K562 (cell line): ENCODE results near the gene FAM83G. TPM values are rescaled to one million over a fixed set of nuclear protein-coding genes. Genes with fewer than 3 reads are reported as not detected.

Experiments
- ATAC-seq: fragments of 200-7000 bp; cut with Tn5 transposase; 3 replicates; pipeline ENCODE4 v1.9.1; 2020; ENCODE audit warnings: moderate library complexity
- BruUV-seq: library from RNA; stranded (reverse); fragments of 400-500 nt; replicated peaks from 2 replicates; lab custom pipeline; 2021; lab: Mats Ljungman, UMichigan
- CTCF ChIA-PET: fragments of 300-600 bp; formaldehyde crosslinking; extraction: SDS; loops from one replicate; lab custom pipeline; 2021; ENCODE audit warnings: low intra/inter-chr PET ratio; lab: Yijun Ruan, JAX
- POLR2A ChIA-PET: fragments of 300-600, 350-650 bp; sonication (Branson Sonifier 250); formaldehyde crosslinking; extraction: SDS; loops from one replicate; lab custom pipeline; 2021; ENCODE audit warnings: antibody characterized with exemption, inconsistent platforms; lab: Yijun Ruan, JAX
- DNase-seq, 4 experiments: peaks; one replicate each; pipeline versions ENCODE4 v3.0.0 to v3.0.0-alpha.2; 2011 to 2018; ENCODE audit warnings: low spot score in 3 of 4, mixed read lengths in 3 of 4; ENCODE audit errors: extremely low read depth in 1 of 4
- FAIRE-seq: peaks from 2 replicates; lab custom pipeline; 2011; peaks lifted over from hg19 to GRCh38; lab: Jason Lieb, UNC
- H2AFZ ChIP-seq: 2 replicates; pipeline ENCODE4 v1.6.0; 2011; ENCODE audit warnings: low read depth, low read length, control low read depth, inconsistent platforms
- H3K27ac ChIP-seq: fragments of 200-600 bp; 3 replicates; pipeline ENCODE4 v1.8.0; 2011; ENCODE audit warnings: low read depth, mild to moderate bottlenecking, control low read depth, inconsistent platforms, low read length, moderate library complexity, mixed read lengths; ENCODE audit errors: extremely low read depth
- H3K27me3 ChIP-seq, 2 experiments: fragments of 300-600 bp in 1 of 2; 2 replicates in 1 of 2; 3 replicates in 1 of 2; pipeline versions ENCODE4 v1.6.0 to v1.8.0; 2011; ENCODE audit warnings: inconsistent platforms in 2 of 2, low read length in 2 of 2, mild to moderate bottlenecking in 1 of 2, mixed read lengths in 1 of 2, moderate library complexity in 1 of 2; ENCODE audit not compliant: control insufficient read depth in 2 of 2, insufficient read depth in 2 of 2
- H3K36me3 ChIP-seq: fragments of 300-600 bp; 3 replicates; pipeline ENCODE4 v1.8.0; 2011; ENCODE audit warnings: mild to moderate bottlenecking, low read length, inconsistent platforms; ENCODE audit not compliant: control insufficient read depth, insufficient read depth
- H3K4me1 ChIP-seq, 2 experiments: fragments of 200-600 bp in 1 of 2; replicated peaks in 1 of 2; 2 replicates in 1 of 2; 3 replicates in 1 of 2; pipeline versions ENCODE4 v1.5.1 to v1.8.0; 2011; ENCODE audit warnings: inconsistent platforms in 2 of 2, low read length in 2 of 2, mild to moderate bottlenecking in 1 of 2, mixed read lengths in 1 of 2, moderate library complexity in 1 of 2; ENCODE audit not compliant: control insufficient read depth in 2 of 2, insufficient read depth in 2 of 2
- H3K4me2 ChIP-seq: 2 replicates; pipeline ENCODE4 v1.6.1; 2011; ENCODE audit warnings: low read length, control low read depth, inconsistent platforms, mixed read lengths; ENCODE audit not compliant: insufficient read depth
- H3K4me3 ChIP-seq: fragments of 200-600 bp; sonication (generic), shearing (Covaris generic); 2 replicates; pipeline ENCODE4 v1.5.1; 2016; ENCODE audit warnings: control low read depth, inconsistent platforms
- H3K79me2 ChIP-seq: fragments of 200-600 bp; 3 replicates; pipeline ENCODE4 v1.8.0; 2011; ENCODE audit warnings: low read length, inconsistent platforms; ENCODE audit not compliant: control insufficient read depth, insufficient read depth
- H3K9ac ChIP-seq, 2 experiments: 2 replicates each; pipeline versions ENCODE4 v1.6.0 to v1.6.1; 2011; ENCODE audit warnings: low read depth in 2 of 2, low read length in 2 of 2, control low read depth in 1 of 2, inconsistent platforms in 1 of 2, mild to moderate bottlenecking in 1 of 2, mixed read lengths in 1 of 2; ENCODE audit not compliant: insufficient read depth in 1 of 2
- H3K9me1 ChIP-seq: one replicate; pipeline ENCODE4 v1.6.0; 2011; ENCODE audit warnings: inconsistent platforms, mild to moderate bottlenecking, low read length, moderate library complexity; ENCODE audit not compliant: control insufficient read depth, insufficient read depth
- H3K9me3 ChIP-seq: replicated peaks from 2 replicates; pipeline ENCODE4 v1.5.1; 2011; ENCODE audit warnings: low read depth, low read length, inconsistent platforms; ENCODE audit not compliant: control insufficient read depth, insufficient read depth
- H4K20me1 ChIP-seq: replicated peaks from 2 replicates; pipeline ENCODE4 v1.6.1; 2011; ENCODE audit warnings: low read length, inconsistent platforms, mixed read lengths; ENCODE audit not compliant: control insufficient read depth, insufficient read depth
- ATF1 ChIP-seq, 2 experiments: fragments of 450-650 bp in 1 of 2; IDR thresholded peaks; 2 replicates each; pipeline ENCODE4 v1.6.1; 2016; ENCODE audit warnings: missing compliant biosample characterization in 1 of 2, missing genetic modification characterization in 1 of 2
- ATF7 ChIP-seq: fragments of 450-650 bp; IDR thresholded peaks from 2 replicates; pipeline ENCODE4 v1.7.1; 2014; ENCODE audit warnings: mild to moderate bottlenecking, moderate library complexity
- CREM ChIP-seq: IDR thresholded peaks from 2 replicates; pipeline ENCODE4 v1.6.1; 2014; ENCODE audit warnings: antibody characterized with exemption, low read depth
- HNRNPUL1 ChIP-seq: fragments of 200-400 bp; formaldehyde crosslinking; IDR thresholded peaks from 2 replicates; pipeline ENCODE4 v1.6.1; 2017; ENCODE audit warnings: low read length
- POLR2G ChIP-seq: fragments of 200-400 bp; formaldehyde crosslinking; IDR thresholded peaks from 2 replicates; pipeline ENCODE4 v1.6.1; 2017; ENCODE audit warnings: low read depth, mild to moderate bottlenecking, antibody characterized with exemption, low read length, moderate library complexity
- RBM25 ChIP-seq: fragments of 200-400 bp; formaldehyde crosslinking; IDR thresholded peaks from 2 replicates; pipeline ENCODE4 v1.6.1; 2018; ENCODE audit warnings: low read length, low read depth, moderate library complexity; ENCODE audit not compliant: severe bottlenecking
- WGBS: fragments of 100-300 bp; shearing (Covaris generic); methylation state at CpG from one replicate; pipeline ENCODE4 v1.1.6; 2016; ENCODE audit warnings: low coverage, mixed read lengths; ENCODE audit not compliant: insufficient coverage; ENCODE audit errors: missing lambda C conversion rate; 5-methylcytosine and 5-hydroxymethylcytosine counted together
- in situ Hi-C: fragments of 300-500 bp; cut with MboI; formaldehyde crosslinking; loops from 4 replicates; pipeline ENCODE4 v1.15.0; 2018; ENCODE audit warnings: inconsistent platforms, mixed read lengths
- intact Hi-C: fragments of 100-400 bp; cut with micrococcal nuclease; formaldehyde crosslinking; loops from 2 replicates; pipeline ENCODE4 v1.14.2; 2022
- polyA plus RNA-seq, 8 experiments: library from polyadenylated mRNA; depleted of rRNA in 4 of 8; stranded (reverse) in 5 of 8; unstranded in 3 of 8; fragments of >200 nt; fragmentation: Nextera tagmentation in 2 of 8; fragmentation: Illumina TruSeq in 1 of 8; extraction: Ambion mirVana in 2 of 8; extraction: Trizol in 1 of 8; gene quantifications; 2 replicates each; pipeline versions ENCODE4 v1.2.1 to v1.2.3, GENCODE V29; 2011 to 2014; ENCODE audit warnings: inconsistent platforms in 1 of 8, missing spikeins in 1 of 8
- total RNA-seq, 7 experiments: library from RNA; depleted of rRNA in 6 of 7; stranded (reverse); fragments of >200 nt in 6 of 7; fragmentation: Illumina TruSeq in 2 of 7; extraction: Trizol in 2 of 7; gene quantifications; 2 replicates each; pipeline versions ENCODE4 v1.2.1 to v1.2.3, GENCODE V29; 2011 to 2021; ENCODE audit warnings: low replicate concordance in 1 of 7
- TF ChIP-seq, protein P1 (sequence below), 2 experiments: fragments of 450-650 bp in 1 of 2; sonication (generic) in 1 of 2; formaldehyde crosslinking in 1 of 2; IDR thresholded peaks in 1 of 2; conservative IDR thresholded peaks in 1 of 2; 2 replicates each; pipeline versions ENCODE4 v1.6.1 to v1.8.1; 2016 to 2023; ENCODE audit warnings: mild to moderate bottlenecking in 2 of 2, moderate library complexity in 2 of 2, inconsistent platforms in 1 of 2, missing genetic modification reagents in 1 of 2
- TF ChIP-seq, protein P2 (sequence below): sonication (generic); formaldehyde crosslinking; IDR thresholded peaks from 2 replicates; pipeline ENCODE4 v1.9.0; 2022; ENCODE audit warnings: mild to moderate bottlenecking, missing genetic modification reagents

Gene FAM83G
- total and polyA plus RNA-seq, 9 of the 15 experiments (the other 6 are each of a cell fraction or from before 2014, with no cell fraction given), result 0.04 to 10.3 (median 4.5) TPM; not detected in 1

DNA sequence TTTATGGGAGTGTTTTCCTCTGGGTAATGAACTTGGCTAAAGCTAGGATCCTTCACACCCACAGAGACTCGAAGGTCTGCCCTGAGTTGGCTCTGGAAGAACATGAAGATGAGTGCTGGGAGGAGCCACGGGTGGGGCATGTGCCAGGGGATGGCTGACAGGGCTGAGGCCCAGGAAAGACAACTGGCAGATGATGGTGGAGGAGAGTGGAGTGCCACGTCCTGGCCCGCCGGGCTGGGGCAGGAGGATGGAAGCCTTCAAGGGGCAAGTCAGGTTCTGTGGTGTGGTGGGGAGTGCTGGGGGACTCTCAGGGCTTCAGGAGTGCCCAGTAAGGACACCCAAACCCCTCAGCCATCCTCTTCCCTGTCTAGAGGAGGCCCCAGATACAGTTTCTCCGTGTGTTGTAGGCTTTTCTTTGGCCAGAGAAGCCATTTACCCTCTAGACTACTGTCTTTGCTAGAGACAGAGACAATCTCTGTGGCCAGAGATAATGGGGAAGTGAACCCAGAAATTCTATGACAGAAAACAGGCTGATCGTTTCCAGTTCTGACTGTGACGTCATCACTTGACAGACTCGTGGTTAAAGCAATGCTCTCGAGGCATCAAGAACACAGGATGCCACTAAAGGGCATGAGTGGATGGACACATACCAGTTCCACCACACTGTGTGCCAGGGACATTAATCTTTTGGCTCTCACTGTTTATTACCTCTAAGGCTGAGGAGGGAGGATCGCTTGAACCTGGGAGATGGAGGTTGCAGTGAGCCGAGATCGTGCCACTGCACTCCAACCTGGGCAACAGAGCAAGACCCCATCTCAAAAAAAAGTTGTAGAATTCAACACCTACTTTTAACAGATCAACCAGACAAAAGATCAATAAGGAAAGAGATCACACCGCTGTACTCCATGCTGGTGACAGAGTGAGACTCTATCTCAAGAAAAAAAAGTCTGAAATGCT, 71.2 kb downstream of the FAM83G start:
- FAIRE-seq (no peak), ATAC-seq (no peak), DNase-seq (no peak)
- H3K36me3 ChIP-seq, result peaks cover 24% of the 10 kb centered on the region; the same call in 2 of the 3 replicates
- no peaks in the 10 kb centered on the region for H4K20me1 ChIP-seq
- H3K4me3 ChIP-seq, result no peak overlapping the region
- H3K9me3 ChIP-seq, result no peaks in the 10 kb centered on the region
- no peak overlapping the region for H2AFZ ChIP-seq
- no peak overlapping the region for H3K27ac ChIP-seq
- H3K9me1 ChIP-seq, result no peaks in the 10 kb centered on the region
- no peaks in the 10 kb centered on the region for H3K79me2 ChIP-seq
- in situ Hi-C loops (no loop called here), intact Hi-C loops (loop anchor here (10.0 kb wide), 1 partner anchor 309 kb away; no protein-coding TSS in a partner anchor)
- H3K9ac ChIP-seq, result no peak overlapping the region
- BruUV-seq, result no TSS peak
- peaks cover 0 to 3% of the 10 kb centered on the region in 2 experiments; a peak in 1 of 5 replicates for H3K4me1 ChIP-seq
- POLR2A ChIA-PET, result interaction anchor here (1.5 kb wide), 1 partner anchor 11 kb away, joined by 3 read pairs; no protein-coding TSS in a partner anchor
- peak; percentile 14 for TF ChIP-seq RBM25
- TF ChIP-seq POLR2G, result peak; percentile 55; the same call in 1 of the 2 replicates
- TF ChIP-seq, protein P1, sequence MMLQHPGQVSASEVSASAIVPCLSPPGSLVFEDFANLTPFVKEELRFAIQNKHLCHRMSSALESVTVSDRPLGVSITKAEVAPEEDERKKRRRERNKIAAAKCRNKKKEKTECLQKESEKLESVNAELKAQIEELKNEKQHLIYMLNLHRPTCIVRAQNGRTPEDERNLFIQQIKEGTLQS (IDR thresholded peaks at IDR 0.05), result peak; percentile 64
- TF ChIP-seq, protein P1 (CRISPR knock-in tag; conservative IDR thresholded peaks at IDR 0.05), result no peak
- TF ChIP-seq ATF1 (CRISPR knock-in tag; IDR thresholded peaks at IDR 0.05), result no peak
- peak; percentile 78 for TF ChIP-seq ATF1 (tag; IDR thresholded peaks at IDR 0.05)
- peak; percentile 44; the same call in 1 of the 2 replicates for TF ChIP-seq ATF7
- no peak for TF ChIP-seq HNRNPUL1
- TF ChIP-seq, protein P2, sequence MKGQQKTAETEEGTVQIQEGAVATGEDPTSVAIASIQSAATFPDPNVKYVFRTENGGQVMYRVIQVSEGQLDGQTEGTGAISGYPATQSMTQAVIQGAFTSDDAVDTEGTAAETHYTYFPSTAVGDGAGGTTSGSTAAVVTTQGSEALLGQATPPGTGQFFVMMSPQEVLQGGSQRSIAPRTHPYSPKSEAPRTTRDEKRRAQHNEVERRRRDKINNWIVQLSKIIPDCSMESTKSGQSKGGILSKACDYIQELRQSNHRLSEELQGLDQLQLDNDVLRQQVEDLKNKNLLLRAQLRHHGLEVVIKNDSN (CRISPR knock-in tag), result no peak
- peak; percentile 51 for TF ChIP-seq CREM
- no peak overlapping the region for H3K4me2 ChIP-seq
- 36% methylated on average over 12 of the region's 14 CpGs for WGBS
- no peaks in the 10 kb centered on the region for H3K27me3 ChIP-seq
- CTCF ChIA-PET, result no interaction called here
